NCI-H2196 treated with DMSO at 0.1 percent for 48 hours (cell line): Measurements from ENCODE around the gene WDR59.

ENCODE experiments used
- DNase-seq: peaks from one replicate; lab custom pipeline; 2025; ENCODE audit not compliant: unreplicated experiment; lab: John Stamatoyannopoulos, UW

The WDR59 gene

GRCh38 chr16:74987027-74987681 is 2.2 kb upstream of the WDR59 start:
- DNase-seq, result no peak

- no peak for DNase-seq
Observed at GRCh38 chr16:74984194-74984528, 762 bp downstream of the WDR59 start.

- DNase-seq, result no peak
Observed at GRCh38 chr16:74982256-74982655, 2.7 kb downstream of the WDR59 start.

- DNase-seq, result no peak
Observed at GRCh38 chr16:74975591-74975990, 9.3 kb downstream of the WDR59 start.

GRCh38 chr16:74973304-74973703 is 11.6 kb downstream of the WDR59 start:
- DNase-seq, result no peak

- no peak for DNase-seq
Observed at GRCh38 chr16:74954763-74955162, 30.2 kb downstream of the WDR59 start.

- no peak for DNase-seq
Observed at GRCh38 chr16:74951681-74952080, 33.2 kb downstream of the WDR59 start.

- no peak for DNase-seq
Observed at GRCh38 chr16:74951206-74951605, 33.7 kb downstream of the WDR59 start.

- no peak for DNase-seq
Observed at GRCh38 chr16:74950511-74950910, 34.4 kb downstream of the WDR59 start.

GRCh38 chr16:74949309-74949708 is 35.6 kb downstream of the WDR59 start:
- no peak for DNase-seq

- no peak for DNase-seq
Observed at GRCh38 chr16:74944466-74944865, 40.5 kb downstream of the WDR59 start.

- no peak for DNase-seq
Observed at GRCh38 chr16:74942977-74943918, 41.7 kb downstream of the WDR59 start.

- no peak for DNase-seq
Observed at GRCh38 chr16:74942566-74942965, 42.4 kb downstream of the WDR59 start.

GRCh38 chr16:74939688-74940087 is 45.2 kb downstream of the WDR59 start:
- DNase-seq, result no peak

GRCh38 chr16:74936902-74937560 is 47.9 kb downstream of the WDR59 start:
- DNase-seq, result no peak

- DNase-seq, result no peak
Observed at GRCh38 chr16:74931445-74931844, 53.5 kb downstream of the WDR59 start.

- DNase-seq, result no peak
Observed at GRCh38 chr16:74929636-74930035, 55.3 kb downstream of the WDR59 start.

GRCh38 chr16:74926805-74927204 is 58.1 kb downstream of the WDR59 start:
- DNase-seq, result no peak

GRCh38 chr16:74923766-74924460 is 61.0 kb downstream of the WDR59 start:
- DNase-seq, result no peak

- DNase-seq, result no peak
Observed at GRCh38 chr16:74922150-74923138, 62.5 kb downstream of the WDR59 start.
